SH-SY5Y (cell line): Measurements from ENCODE around the gene AP1B1.

ENCODE experiments used
- GATA2 ChIP-seq: IDR thresholded peaks from 2 replicates; pipeline ENCODE4 v1.6.1; 2011; ENCODE audit warnings: mild to moderate bottlenecking, low read depth, low read length
- GATA3 ChIP-seq: IDR thresholded peaks from 2 replicates; pipeline ENCODE4 v1.6.1; 2011; ENCODE audit warnings: low read depth, mild to moderate bottlenecking, low read length, moderate library complexity

DNA sequence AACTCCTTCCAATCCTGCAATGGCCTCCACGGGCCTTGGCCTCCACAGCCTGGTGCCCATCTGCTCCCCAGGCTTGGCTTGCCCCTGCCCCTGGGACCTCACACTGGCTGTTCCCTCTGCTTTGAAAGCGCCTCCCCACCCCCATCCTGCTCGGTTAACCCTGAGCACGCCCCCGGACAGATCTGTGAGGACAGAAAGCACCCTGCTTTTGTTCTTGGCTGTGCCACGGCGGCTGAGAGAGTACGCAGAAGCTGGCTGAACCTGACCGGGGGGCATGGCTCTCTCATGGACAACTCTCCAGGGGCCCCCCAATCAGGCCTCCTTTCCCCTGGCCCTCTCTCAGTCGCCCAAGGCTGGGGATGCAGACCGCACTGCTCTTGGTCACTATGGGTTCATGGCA, 52.7 kb downstream of the AP1B1 start:
- TF ChIP-seq GATA2 (no peak), GATA3 (no peak)
